Putamen (tissue), 1 donor: ENCODE measurements around the gene SPATS2.
"Not testable (repeated sequence)": the region's sequence is repeated elsewhere in the genome, so short reads cannot be mapped to it uniquely, and the experiment has no call there.

ENCODE experiments used
- DNase-seq: peaks from one replicate; pipeline ENCODE4 v3.0.0-alpha.2; 2016; ENCODE audit warnings: low spot score

SPATS2 gene

GRCh38 chr12:49367381-49368239 is at the start of gene SPATS2:
TSS of gene SPATS2 (plus strand) at chr12:49367462. CDS start at chr12:49461013, 93,551 bp downstream.
- DNase-seq = no peak

- not testable (repeated sequence) for DNase-seq
Observed at GRCh38 chr12:49320411-49321103, 46.7 kb upstream of the SPATS2 start.

DNA sequence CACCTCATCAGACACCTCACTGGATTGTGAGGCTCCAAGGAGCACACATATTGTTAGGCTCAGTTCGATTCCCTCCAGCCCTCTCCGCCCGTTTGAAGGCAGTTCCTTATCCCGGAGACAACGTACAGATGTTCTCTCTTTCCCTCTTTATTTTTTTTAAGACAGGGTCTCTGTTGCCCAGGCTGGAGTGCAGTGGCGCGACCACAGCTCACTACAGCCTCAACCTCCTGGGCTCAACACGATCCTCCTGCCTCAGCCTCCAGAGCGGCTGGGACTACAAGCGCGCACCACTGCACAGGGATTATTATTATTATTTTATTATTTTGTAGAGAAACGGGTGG is 44.9 kb upstream of the SPATS2 start:
- DNase-seq = no peak

DNA sequence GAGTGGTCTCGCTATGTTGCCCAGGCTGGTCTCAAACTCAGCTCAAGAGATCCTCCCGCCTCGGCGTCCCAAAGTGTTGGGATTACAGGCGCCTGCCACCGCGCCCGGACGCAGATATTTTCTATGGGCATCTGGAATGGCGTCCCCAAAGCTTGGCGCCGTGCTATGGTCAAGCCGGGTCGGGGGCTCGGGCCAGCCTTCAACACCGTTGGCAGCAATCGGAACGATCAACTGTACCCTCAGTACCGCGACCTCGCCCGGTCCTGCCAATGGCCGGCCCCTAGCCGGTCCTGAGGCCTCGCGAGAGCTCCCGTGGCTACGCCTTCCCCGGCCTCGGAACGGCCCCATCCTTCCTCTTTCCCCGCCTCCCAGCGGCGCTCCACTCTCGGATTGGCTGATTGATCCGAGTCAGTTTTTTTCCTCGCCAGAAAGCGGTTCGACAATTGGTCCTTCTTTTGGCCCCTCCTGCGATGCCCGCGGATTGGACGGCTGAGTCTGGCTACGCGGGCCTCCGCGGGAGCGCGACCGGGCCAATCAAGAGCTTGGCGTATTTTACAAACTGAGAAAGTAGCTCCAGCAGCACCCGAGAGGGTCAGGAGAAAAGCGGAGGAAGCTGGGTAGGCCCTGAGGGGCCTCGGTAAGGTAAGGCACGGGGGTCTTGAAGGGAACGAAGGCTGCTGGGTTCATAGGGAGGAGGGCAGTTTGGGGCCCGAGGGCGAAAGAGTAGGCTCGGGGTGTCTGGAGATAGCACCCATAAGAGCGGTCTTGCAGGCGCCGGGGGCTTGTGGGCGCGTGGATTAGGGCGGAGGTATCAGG is 44.3 kb upstream of the SPATS2 start, which contains the start of gene TROAP:
Gene TROAP (plus strand): TSS at position 548 of the 816 bp plus-strand sequence. CDS start 354 bp downstream, outside the sequence.
- peak; percentile 98 for DNase-seq

DNA sequence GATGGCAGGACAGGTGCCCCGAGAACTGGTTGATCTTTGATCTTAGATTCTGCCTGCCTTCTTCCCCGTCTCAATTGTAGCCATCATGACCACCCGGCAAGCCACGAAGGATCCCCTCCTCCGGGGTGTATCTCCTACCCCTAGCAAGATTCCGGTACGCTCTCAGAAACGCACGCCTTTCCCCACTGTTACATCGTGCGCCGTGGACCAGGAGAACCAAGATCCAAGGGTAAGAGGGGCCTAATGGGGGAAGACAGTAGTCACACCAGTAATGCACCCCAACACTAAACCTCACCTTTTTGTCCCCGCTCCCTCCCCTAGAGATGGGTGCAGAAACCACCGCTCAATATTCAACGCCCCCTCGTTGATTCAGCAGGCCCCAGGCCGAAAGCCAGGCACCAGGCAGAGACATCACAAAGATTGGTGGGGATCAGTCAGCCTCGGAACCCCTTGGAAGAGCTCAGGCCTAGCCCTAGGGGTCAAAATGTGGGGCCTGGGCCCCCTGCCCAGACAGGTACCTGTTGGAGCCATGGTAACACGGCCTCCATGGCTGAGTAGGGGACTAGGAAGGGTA is 43.7 kb upstream of the SPATS2 start:
- DNase-seq = no peak

DNA sequence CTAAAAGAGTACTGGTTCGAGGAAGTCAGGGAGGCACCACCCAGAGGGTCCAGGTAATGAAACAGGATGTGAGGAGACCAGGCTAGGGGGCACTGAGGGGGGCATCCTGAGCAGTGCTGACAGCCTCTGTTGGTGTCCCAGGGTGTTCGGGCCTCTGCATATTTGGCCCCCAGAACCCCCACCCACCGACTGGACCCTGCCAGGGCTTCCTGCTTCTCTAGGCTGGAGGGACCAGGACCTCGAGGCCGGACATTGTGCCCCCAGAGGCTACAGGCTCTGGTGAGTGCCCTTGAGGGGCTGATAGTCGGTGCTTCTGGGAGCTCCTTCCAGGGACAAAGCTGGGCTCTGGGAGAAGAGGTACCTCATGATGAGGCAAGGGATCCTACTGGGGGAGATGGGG is 41.7 kb upstream of the SPATS2 start:
- DNase-seq = no peak

- DNase-seq = no peak
Observed at GRCh38 chr12:49327368-49327767, 39.9 kb upstream of the SPATS2 start.

GRCh38 chr12:49327887-49328286 is 39.4 kb upstream of the SPATS2 start:
- no peak for DNase-seq

DNA sequence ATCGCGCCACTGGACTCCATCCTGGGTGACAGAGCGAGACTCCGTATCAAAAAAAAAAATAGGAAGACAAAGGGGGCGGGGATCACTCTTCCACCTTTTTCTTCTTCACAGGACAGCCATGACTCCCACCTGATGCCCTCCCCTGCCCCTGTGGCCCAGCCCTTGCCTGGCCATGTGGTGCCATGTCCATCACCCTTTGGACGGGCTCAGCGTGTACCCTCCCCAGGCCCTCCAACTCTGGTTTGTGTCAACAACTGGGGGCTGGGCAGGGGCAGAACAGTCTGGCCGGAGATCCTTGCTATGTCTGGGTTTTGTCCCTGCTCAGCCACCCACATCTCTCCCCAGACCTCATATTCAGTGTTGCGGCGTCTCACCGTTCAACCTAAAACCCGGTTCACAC is 38.4 kb upstream of the SPATS2 start:
- DNase-seq = no peak

DNA sequence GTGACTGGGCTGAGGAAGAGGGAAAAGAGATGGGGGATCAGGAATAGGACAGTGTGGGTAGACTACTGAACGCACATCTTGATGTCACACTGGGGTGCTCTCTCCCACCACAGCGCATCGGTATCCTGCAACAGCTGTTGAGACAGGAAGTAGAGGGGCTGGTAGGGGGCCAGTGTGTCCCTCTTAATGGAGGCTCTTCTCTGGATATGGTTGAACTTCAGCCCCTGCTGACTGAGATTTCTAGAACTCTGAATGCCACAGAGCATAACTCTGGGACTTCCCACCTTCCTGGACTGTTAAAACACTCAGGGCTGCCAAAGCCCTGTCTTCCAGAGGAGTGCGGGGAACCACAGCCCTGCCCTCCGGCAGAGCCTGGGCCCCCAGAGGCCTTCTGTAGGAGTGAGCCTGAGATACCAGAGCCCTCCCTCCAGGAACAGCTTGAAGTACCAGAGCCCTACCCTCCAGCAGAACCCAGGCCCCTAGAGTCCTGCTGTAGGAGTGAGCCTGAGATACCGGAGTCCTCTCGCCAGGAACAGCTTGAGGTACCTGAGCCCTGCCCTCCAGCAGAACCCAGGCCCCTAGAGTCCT is 37.1 kb upstream of the SPATS2 start:
- DNase-seq = no peak

- no peak for DNase-seq
Observed at GRCh38 chr12:49330631-49331379, 36.5 kb upstream of the SPATS2 start.

- DNase-seq = peak; percentile 40
Observed at GRCh38 chr12:49331380-49332222, 35.7 kb upstream of the SPATS2 start.

- DNase-seq = no peak
Observed at GRCh38 chr12:49332441-49332861, 34.8 kb upstream of the SPATS2 start.

GRCh38 chr12:49332891-49333371 is 34.3 kb upstream of the SPATS2 start:
- DNase-seq = no peak

GRCh38 chr12:49333778-49334177 is 33.5 kb upstream of the SPATS2 start:
- not testable (repeated sequence) for DNase-seq

DNA sequence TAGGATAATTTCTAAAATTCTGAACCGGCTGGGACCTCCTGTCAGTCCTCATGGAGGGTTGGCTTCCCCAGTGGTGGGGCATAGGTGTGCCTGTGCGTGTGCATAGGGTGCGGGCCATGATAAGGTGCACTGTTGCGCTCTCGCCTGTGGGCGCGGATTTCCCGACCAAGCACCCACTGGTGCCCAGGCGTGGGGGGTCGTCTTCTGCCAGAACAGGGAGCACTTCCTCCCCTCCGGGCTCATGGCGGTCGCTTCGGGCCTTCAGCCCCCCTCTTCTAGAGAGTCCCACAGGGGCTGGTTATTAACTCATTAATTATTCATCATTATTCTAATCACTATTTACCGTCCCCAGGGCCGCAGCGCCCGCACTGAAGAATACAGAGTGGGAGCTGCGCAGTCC is 33.0 kb upstream of the SPATS2 start:
- no peak for DNase-seq

- no peak for DNase-seq
Observed at GRCh38 chr12:49334681-49335080, 32.6 kb upstream of the SPATS2 start.

DNA sequence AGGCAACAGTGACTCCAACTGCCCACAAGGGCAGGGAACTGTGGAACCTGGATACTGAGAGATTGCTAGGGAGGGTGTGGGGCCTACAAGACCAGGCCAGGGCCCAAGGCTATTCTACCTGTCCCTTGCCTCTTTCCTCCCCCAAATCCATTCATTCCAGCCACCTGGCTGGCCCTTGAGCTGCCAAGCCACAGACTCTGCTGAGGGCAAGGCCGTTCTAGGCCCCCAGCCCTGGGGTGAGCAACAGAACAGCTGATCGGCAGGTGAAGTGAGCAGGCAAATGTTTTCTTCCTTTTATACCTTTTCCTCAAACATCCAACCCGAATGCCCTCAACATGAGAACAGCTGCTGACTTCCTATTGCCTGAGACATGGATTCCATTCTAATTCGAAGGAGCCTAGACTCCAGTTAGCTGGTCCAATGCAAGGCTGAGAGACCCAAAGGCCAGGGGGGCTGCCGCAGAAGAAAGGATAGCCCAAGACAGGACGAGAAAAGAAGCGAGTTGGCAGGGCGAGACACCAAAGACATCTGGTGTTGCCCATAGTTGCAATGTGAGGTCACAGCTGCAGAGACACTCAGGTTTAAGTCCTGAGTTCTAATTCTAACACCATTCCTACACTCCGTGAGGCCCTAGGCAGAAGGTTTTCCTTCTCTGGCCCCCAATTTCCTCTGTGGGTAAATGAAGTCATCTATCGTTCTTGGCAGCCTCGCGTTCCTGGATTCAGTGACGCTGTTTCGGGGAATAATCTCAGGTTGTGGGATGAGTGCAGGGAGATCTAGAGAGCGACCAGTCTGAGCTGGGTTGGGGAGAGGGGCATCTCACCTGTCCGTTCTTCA is 31.9 kb upstream of the SPATS2 start:
- DNase-seq = no peak
